ENCODE measurements around the gene BMX. TPM values are rescaled to one million over a fixed set of nuclear protein-coding genes. Genes with fewer than 3 reads are reported as not detected.

The BMX gene
- total and polyA plus RNA-seq, 9 donors: 1.5 to 2.5 (median 2.0) TPM

DNA sequence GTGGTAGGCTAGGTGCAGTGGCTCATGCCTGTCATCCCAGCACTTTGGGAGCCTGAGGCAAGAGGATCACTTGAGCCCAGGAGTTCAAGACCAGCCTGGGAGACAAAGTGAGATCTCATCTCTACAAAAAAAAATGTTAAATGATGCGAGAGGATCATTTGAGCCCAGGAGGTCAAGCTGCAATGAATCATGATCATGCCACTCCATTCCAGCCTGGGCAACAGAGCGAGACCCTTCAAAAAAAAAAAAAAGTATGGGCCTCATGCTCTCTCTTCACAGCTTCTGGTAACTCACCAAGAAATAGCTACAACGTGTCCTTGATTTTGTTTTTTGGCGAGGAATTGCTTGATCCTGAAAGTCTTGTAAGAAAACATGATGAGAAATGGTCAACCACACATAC, 98.9 kb downstream of the BMX start:
- Histone ChIP-seq H3K27me3 (ENCODE audit: control insufficient read depth, insufficient read depth, low read length) (peaks cover 23% of the 10 kb centered on the region), H3K9me3 (replicated peaks; ENCODE audit: control insufficient read depth, low read depth, low read length) (no peaks in the 10 kb centered on the region), H3K4me1 (ENCODE audit: control insufficient read depth, insufficient read depth, low read length) (no peaks in the 10 kb centered on the region), H3K4me3 (ENCODE audit: low read length) (no peak overlapping the region), H3K27ac (ENCODE audit: low read length) (no peak overlapping the region), H3K36me3 (ENCODE audit: control insufficient read depth, insufficient read depth, low read length) (no peaks in the 10 kb centered on the region)
- no peak for DNase-seq
- no CpG with 5 or more reads among the region's 4 CpGs for WGBS (ENCODE audit: insufficient coverage)

DNA sequence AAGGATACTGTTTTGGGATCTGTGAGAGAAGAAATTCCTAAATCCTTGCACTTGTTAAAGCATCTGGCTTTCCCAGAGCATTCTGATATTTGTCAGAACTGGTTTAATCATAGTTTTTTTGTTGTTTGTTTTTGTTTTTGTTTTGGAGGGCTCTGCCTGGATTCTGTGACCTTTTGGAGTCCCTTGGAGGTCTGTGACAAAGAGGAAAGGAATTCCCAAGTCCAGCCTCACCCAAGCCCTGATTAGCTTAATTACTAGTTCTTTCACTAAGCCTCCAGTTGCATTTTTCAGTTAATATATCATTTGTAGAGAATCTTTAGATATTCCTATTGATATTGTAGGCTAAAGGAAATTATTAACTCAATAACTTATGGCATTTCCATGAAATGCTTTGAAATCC, 99.4 kb downstream of the BMX start:
- H3K4me1 ChIP-seq (ENCODE audit: control insufficient read depth, insufficient read depth, low read length): no peaks in the 10 kb centered on the region
- H3K27ac ChIP-seq (ENCODE audit: low read length): no peak overlapping the region
- no peaks in the 10 kb centered on the region for H3K36me3 ChIP-seq (ENCODE audit: control insufficient read depth, insufficient read depth, low read length)
- no peak overlapping the region for H3K4me3 ChIP-seq (ENCODE audit: low read length)
- no peaks in the 10 kb centered on the region for H3K9me3 ChIP-seq (replicated peaks; ENCODE audit: control insufficient read depth, low read depth, low read length)
- DNase-seq: no peak
- H3K27me3 ChIP-seq (ENCODE audit: control insufficient read depth, insufficient read depth, low read length): peaks cover 23% of the 10 kb centered on the region

DNA sequence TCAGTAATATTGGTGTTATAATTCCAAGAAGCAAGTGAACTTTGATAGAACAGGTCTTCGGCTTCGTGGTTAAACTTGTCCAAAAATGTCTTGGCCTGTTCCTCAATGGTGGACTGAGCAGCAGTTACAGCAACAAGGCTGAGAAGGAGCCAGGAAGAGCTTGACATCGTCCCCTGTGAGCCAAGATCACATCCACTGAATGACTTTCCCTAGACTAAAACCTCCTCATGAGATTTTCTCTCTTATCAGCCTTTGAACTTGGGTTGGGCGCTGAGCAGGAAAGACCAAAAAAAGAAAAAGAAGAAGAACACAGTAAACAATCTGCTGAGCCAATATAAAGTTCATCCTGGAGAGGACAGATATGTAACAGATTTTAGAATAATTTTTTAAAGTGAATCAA, 100.1 kb downstream of the BMX start, which contains the start of gene ACE2:
Gene ACE2 (minus strand): TSS at position 216 of the 400 bp plus-strand sequence. CDS start 49 bp downstream, at position 167.
- 100% methylated on average over 2 of the region's 4 CpGs for WGBS (ENCODE audit: insufficient coverage)
- Histone ChIP-seq H3K4me3 (ENCODE audit: low read length) (no peak within 1 kb of the TSS), H3K9me3 (replicated peaks; ENCODE audit: control insufficient read depth, low read depth, low read length) (no peaks in the 10 kb centered on the region), H3K27me3 (ENCODE audit: control insufficient read depth, insufficient read depth, low read length) (peaks cover 19% of the 10 kb centered on the region), H3K27ac (ENCODE audit: low read length) (no peak within 1 kb of the TSS), H3K4me1 (ENCODE audit: control insufficient read depth, insufficient read depth, low read length) (no peaks in the 10 kb centered on the region), H3K36me3 (ENCODE audit: control insufficient read depth, insufficient read depth, low read length) (no peaks in the 10 kb centered on the region)
- DNase-seq: no peak

DNA sequence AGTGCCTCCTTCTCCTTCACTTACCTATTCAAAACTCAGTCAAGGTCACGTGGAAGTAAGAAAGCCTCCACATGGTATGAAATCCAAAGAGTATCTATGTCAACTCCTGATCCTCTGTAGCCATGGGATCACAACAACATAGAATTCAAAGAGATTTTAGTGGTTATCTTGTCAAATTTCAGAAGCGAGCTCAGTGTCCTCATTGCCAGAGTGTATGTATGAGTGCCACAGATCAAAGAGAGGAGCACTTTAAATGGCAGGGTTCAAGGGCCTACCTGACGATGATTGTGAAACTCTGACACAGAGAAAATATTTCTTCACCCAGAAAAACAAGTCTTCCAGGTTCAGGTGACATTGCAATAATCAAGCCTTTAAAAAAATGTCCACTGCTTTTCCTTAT, 101.3 kb downstream of the BMX start:
- no peak overlapping the region for H3K27ac ChIP-seq (ENCODE audit: low read length)
- no peak for DNase-seq
- H3K9me3 ChIP-seq (replicated peaks; ENCODE audit: control insufficient read depth, low read depth, low read length): no peaks in the 10 kb centered on the region
- H3K36me3 ChIP-seq (ENCODE audit: control insufficient read depth, insufficient read depth, low read length): no peaks in the 10 kb centered on the region
- peaks cover 17% of the 10 kb centered on the region for H3K27me3 ChIP-seq (ENCODE audit: control insufficient read depth, insufficient read depth, low read length)
- whole genome bisulfite sequencing (ENCODE audit: insufficient coverage): no CpG with 5 or more reads among the region's 3 CpGs
- no peaks in the 10 kb centered on the region for H3K4me1 ChIP-seq (ENCODE audit: control insufficient read depth, insufficient read depth, low read length)
- H3K4me3 ChIP-seq (ENCODE audit: low read length): no peak overlapping the region

DNA sequence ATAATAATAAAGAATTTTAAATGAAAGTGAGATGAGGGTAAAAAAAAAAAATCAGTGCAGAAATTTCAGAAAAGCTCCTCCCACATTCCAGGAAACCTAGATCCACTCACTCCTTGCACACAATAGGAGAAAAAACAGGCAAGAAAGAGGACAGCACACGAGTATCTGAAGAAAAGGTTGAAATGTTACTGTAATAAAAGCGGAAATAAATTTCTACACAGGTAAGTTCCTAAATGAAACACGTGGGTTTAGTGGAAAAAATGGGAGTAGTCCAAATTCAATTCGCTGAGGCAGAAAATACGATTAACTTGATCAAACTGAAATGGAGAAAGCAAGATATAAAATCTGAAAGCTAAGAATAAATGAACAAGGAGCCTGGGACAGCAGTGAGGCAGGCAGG, 102.2 kb downstream of the BMX start:
- Histone ChIP-seq H3K36me3 (ENCODE audit: control insufficient read depth, insufficient read depth, low read length) (no peaks in the 10 kb centered on the region), H3K27ac (ENCODE audit: low read length) (no peak overlapping the region), H3K27me3 (ENCODE audit: control insufficient read depth, insufficient read depth, low read length) (peaks cover 17% of the 10 kb centered on the region), H3K9me3 (replicated peaks; ENCODE audit: control insufficient read depth, low read depth, low read length) (no peaks in the 10 kb centered on the region), H3K4me3 (ENCODE audit: low read length) (no peak overlapping the region), H3K4me1 (ENCODE audit: control insufficient read depth, insufficient read depth, low read length) (no peaks in the 10 kb centered on the region)
- DNase-seq: no peak
- 40% methylated on average over 3 of the region's 5 CpGs for WGBS (ENCODE audit: insufficient coverage)

DNA sequence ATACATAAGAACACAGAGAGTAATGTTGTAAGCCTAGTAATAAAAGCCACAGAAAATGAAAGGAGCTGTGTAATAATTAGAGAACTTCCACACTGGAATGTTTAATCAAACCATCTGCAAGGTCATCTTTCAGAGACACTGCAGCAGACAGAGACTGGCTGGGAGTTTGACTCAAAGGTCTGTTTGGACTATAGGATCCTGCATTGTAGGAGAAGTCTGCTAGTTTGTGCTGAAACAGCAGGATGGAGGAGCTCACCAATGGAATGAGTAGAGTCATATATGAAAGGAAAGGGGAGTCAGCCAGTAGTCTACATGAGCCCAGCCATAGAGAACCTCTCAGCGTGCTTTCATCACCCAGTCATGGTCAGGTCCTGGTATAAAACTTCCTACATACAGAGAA, 104.6 kb downstream of the BMX start:
- Histone ChIP-seq H3K27me3 (ENCODE audit: control insufficient read depth, insufficient read depth, low read length) (peaks cover 10% of the 10 kb centered on the region), H3K27ac (ENCODE audit: low read length) (no peak overlapping the region), H3K36me3 (ENCODE audit: control insufficient read depth, insufficient read depth, low read length) (no peaks in the 10 kb centered on the region), H3K4me3 (ENCODE audit: low read length) (no peak overlapping the region), H3K4me1 (ENCODE audit: control insufficient read depth, insufficient read depth, low read length) (no peaks in the 10 kb centered on the region), H3K9me3 (replicated peaks; ENCODE audit: control insufficient read depth, low read depth, low read length) (no peaks in the 10 kb centered on the region)
- no peak for DNase-seq
- no CpG with 5 or more reads among the region's 1 CpG for WGBS (ENCODE audit: insufficient coverage)

Other genes starting within 250 kb of the BMX start
- gene ASB9, start 230.7 kb upstream of the BMX start, total RNA-seq: 3.6 TPM
- gene ASB9, start 230.7 kb upstream of the BMX start, polyA plus RNA-seq (ENCODE audit: insufficient read depth in 1 of 8, insufficient read length in 8 of 8, low replicate concordance in 1 of 8): 1 to 10 TPM; 3.1 to 6.4 (median 4.0) TPM
- gene ASB11, start 185.2 kb upstream of the BMX start, total RNA-seq: 9.4 TPM
- 10 to 100 TPM in 1 of 8 donors, 1 to 10 TPM in 7; 3.9 to 11.7 (median 5.9) TPM for gene ASB11, start 185.2 kb upstream of the BMX start, polyA plus RNA-seq (ENCODE audit: insufficient read depth in 1 of 8, insufficient read length in 8 of 8, low replicate concordance in 1 of 8)
- gene PIGA, start 165.3 kb upstream of the BMX start, total RNA-seq: 6.2 TPM
- gene PIGA, start 165.3 kb upstream of the BMX start, polyA plus RNA-seq (ENCODE audit: insufficient read depth in 1 of 8, insufficient read length in 8 of 8, low replicate concordance in 1 of 8): 1 to 10 TPM; 4.5 to 8.3 (median 6.0) TPM
- 0.44 TPM for gene VEGFD, start 116.4 kb upstream of the BMX start, total RNA-seq
- gene VEGFD, start 116.4 kb upstream of the BMX start, polyA plus RNA-seq (ENCODE audit: insufficient read depth in 1 of 8, insufficient read length in 8 of 8, low replicate concordance in 1 of 8): 1 to 10 TPM in 3 of 8 donors, under 1 TPM in 5; 0.41 to 1.7 (median 0.76) TPM
- 2.4 TPM for gene PIR, start 7.5 kb upstream of the BMX start, total RNA-seq
- gene PIR, start 7.5 kb upstream of the BMX start, polyA plus RNA-seq (ENCODE audit: insufficient read depth in 1 of 8, insufficient read length in 8 of 8, low replicate concordance in 1 of 8): 1 to 10 TPM; 2.1 to 5.0 (median 3.7) TPM
- gene ACE2, start 100.2 kb downstream of the BMX start, total RNA-seq: 0.04 TPM
- gene ACE2, start 100.2 kb downstream of the BMX start, polyA plus RNA-seq (ENCODE audit: insufficient read depth in 1 of 8, insufficient read length in 8 of 8, low replicate concordance in 1 of 8): 10 to 100 TPM in 1 of 8 donors, 1 to 10 TPM in 1, under 1 TPM in 1, not detected in 5; 0.11 to 19.0 (median 3.2) TPM
- 0.13 TPM for gene CLTRN, start 164.0 kb downstream of the BMX start, total RNA-seq
- gene CLTRN, start 164.0 kb downstream of the BMX start, polyA plus RNA-seq (ENCODE audit: insufficient read depth in 1 of 8, insufficient read length in 8 of 8, low replicate concordance in 1 of 8): under 1 TPM; 0.24 to 0.53 (median 0.42) TPM
- 5.5 TPM for gene CA5B, start 237.5 kb downstream of the BMX start, total RNA-seq
- gene CA5B, start 237.5 kb downstream of the BMX start, polyA plus RNA-seq (ENCODE audit: insufficient read depth in 1 of 8, insufficient read length in 8 of 8, low replicate concordance in 1 of 8): 1 to 10 TPM; 2.6 to 4.7 (median 3.3) TPM

Measured in muscle of leg (tissue), 11 donors.